ENCODE data around the gene EFCAB14. TPM values are rescaled to one million over a fixed set of nuclear protein-coding genes. Genes with fewer than 3 reads are reported as not detected.

EFCAB14 gene
- total and polyA plus RNA-seq, 9 of the 15 experiments (the other 6 are each of a cell fraction or from before 2014, with no cell fraction given), result 7.3 to 49.0 (median 37.3) TPM

DNA sequence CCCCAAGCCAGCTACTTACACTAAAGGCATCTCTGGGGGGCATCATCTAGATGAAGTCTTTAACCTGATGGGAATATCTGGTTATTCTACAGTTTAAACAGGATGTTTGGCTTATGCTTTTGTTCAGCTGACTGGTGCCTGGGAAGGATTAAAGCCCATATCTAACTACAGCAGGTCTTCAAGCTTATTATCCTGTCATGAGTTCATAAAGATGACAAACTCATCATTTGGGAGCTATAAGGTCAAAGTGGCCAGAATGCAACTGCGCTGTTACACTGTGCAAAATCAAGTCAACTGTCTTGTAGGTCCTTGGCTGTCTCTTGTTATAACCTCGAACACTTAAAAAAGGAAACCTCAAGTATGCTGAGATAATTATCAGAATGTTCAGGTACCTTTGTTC, 83.7 kb downstream of the EFCAB14 start (continued):
- TF ChIP-seq KLF6 (CRISPR knock-in tag; IDR thresholded peaks at IDR 0.05; ENCODE audit: borderline replicate concordance) (no peak), PHF21A (IDR thresholded peaks at IDR 0.05; ENCODE audit: borderline replicate concordance, low read depth) (no peak), CBFB (CRISPR knock-in tag; IDR thresholded peaks at IDR 0.05) (no peak), CTBP1 (IDR thresholded peaks at IDR 0.05; ENCODE audit: borderline replicate concordance) (no peak)
- TF ChIP-seq, protein P1, sequence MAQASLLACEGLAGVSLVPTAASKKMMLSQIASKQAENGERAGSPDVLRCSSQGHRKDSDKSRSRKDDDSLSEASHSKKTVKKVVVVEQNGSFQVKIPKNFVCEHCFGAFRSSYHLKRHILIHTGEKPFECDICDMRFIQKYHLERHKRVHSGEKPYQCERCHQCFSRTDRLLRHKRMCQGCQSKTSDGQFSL (CRISPR knock-in tag; IDR thresholded peaks at IDR 0.05), result no peak
- TF ChIP-seq, protein P1 (tag; IDR thresholded peaks at IDR 0.05), result no peak

DNA sequence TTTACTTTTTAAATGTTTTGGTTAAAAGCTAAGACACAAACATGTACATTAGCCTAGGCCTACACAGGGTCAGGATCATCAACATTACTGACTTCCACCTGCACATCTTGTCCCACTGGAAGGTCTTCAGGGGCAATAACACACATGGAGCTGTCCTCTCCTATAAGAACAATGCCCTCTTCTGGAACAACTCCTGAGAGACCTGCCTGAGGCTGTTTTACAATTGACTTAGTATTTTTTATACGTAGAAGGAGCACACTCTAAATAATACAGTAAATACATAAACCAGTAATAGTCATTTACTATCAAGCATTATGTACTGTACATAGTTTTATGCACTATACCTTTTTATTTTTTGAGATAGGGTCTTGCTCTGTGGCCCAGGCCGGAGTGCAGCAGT, 88.2 kb downstream of the EFCAB14 start:
- no TSS peak for BruUV-seq (replicated peaks)
- Histone ChIP-seq H3K4me1 (replicated peaks in 1 of 2; ENCODE audit: control insufficient read depth in 2 of 2, insufficient read depth in 2 of 2, low read length in 2 of 2) (peaks cover 0 to 6% of the 10 kb centered on the region in 2 experiments; a peak in 2 of 5 replicates), H3K4me2 (ENCODE audit: insufficient read depth, low read length) (no peak overlapping the region), H3K9me1 (ENCODE audit: control insufficient read depth, insufficient read depth, low read length) (no peaks in the 10 kb centered on the region), H3K27me3 (ENCODE audit: control insufficient read depth in 2 of 2, insufficient read depth in 2 of 2, low read length in 2 of 2) (no peaks in the 10 kb centered on the region), H3K4me3 (no peak overlapping the region), H4K20me1 (replicated peaks; ENCODE audit: control insufficient read depth, insufficient read depth, low read length) (no peaks in the 10 kb centered on the region), H3K9ac (ENCODE audit: insufficient read depth in 1 of 2, low read depth in 2 of 2, low read length in 2 of 2) (no peak overlapping the region), H3K79me2 (ENCODE audit: control insufficient read depth, insufficient read depth, low read length) (no peaks in the 10 kb centered on the region), H3K36me3 (ENCODE audit: control insufficient read depth, insufficient read depth, low read length) (peaks cover 17% of the 10 kb centered on the region), H3K9me3 (replicated peaks; ENCODE audit: control insufficient read depth, insufficient read depth, low read depth, low read length) (no peaks in the 10 kb centered on the region), H3K27ac (ENCODE audit: extremely low read depth, low read depth, low read length) (no peak overlapping the region), H2AFZ (ENCODE audit: low read depth, low read length) (no peak overlapping the region)
- 64% methylated on average over 2 of the region's 2 CpGs for WGBS (ENCODE audit: insufficient coverage, low coverage, missing lambda C conversion rate)
- POLR2A ChIA-PET, result interaction anchor here (1.0 kb wide), 1 partner anchor 11 kb away, joined by 3 read pairs; no protein-coding TSS in a partner anchor
- intact Hi-C loops (cut with micrococcal nuclease) (no loop called here), in situ Hi-C loops (cut with MboI) (no loop called here)
- CTCF ChIA-PET (ENCODE audit: low intra/inter-chr PET ratio), result no interaction called here
- TF ChIP-seq RAD51 (IDR thresholded peaks at IDR 0.05; ENCODE audit: borderline replicate concordance, low read depth) (no peak), RAD21 (CRISPR knock-in tag; conservative IDR thresholded peaks at IDR 0.05 in 1 of 2, IDR thresholded peaks at IDR 0.05 in 1 of 2) (0 out of 4 replicates have a peak, but pooled peaks of 1 of the 2 experiments have one; percentile 5)
- TF ChIP-seq, protein P2, sequence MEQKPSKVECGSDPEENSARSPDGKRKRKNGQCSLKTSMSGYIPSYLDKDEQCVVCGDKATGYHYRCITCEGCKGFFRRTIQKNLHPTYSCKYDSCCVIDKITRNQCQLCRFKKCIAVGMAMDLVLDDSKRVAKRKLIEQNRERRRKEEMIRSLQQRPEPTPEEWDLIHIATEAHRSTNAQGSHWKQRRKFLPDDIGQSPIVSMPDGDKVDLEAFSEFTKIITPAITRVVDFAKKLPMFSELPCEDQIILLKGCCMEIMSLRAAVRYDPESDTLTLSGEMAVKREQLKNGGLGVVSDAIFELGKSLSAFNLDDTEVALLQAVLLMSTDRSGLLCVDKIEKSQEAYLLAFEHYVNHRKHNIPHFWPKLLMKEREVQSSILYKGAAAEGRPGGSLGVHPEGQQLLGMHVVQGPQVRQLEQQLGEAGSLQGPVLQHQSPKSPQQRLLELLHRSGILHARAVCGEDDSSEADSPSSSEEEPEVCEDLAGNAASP (IDR thresholded peaks at IDR 0.05), result no peak
- DNase-seq (ENCODE audit: extremely low read depth in 1 of 4, low spot score in 3 of 4) (no peak), FAIRE-seq (no peak), ATAC-seq (no peak)

Other genes starting within 250 kb of the EFCAB14 start
Only the 7 nearest of the 8 such genes appear.
- not detected in 2 replicates for gene KNCN, start 167.5 kb downstream of the EFCAB14 start, total RNA-seq (2014; rRNA removed)
- gene KNCN, start 167.5 kb downstream of the EFCAB14 start, total RNA-seq (2014; rRNA removed; fragmentation: Illumina TruSeq; extraction: Trizol), result not detected in 2 replicates
- not detected in 2 replicates for gene KNCN, start 167.5 kb downstream of the EFCAB14 start, total RNA-seq (2015; rRNA removed; fragmentation: Illumina TruSeq; extraction: Trizol)
- gene KNCN, start 167.5 kb downstream of the EFCAB14 start, total RNA-seq (2021), result not detected in 2 replicates
- not detected in 2 replicates for gene KNCN, start 167.5 kb downstream of the EFCAB14 start, polyA plus RNA-seq (2011; rRNA removed)
- not detected in 2 replicates for gene KNCN, start 167.5 kb downstream of the EFCAB14 start, polyA plus RNA-seq (2014; fragmentation: Illumina TruSeq; extraction: Trizol)
- not detected for gene KNCN, start 167.5 kb downstream of the EFCAB14 start, polyA plus RNA-seq (2014; fragmentation: Nextera tagmentation; extraction: Ambion mirVana)
- gene KNCN, start 167.5 kb downstream of the EFCAB14 start, polyA plus RNA-seq (2014; rRNA removed), result not detected in 2 replicates
- gene MKNK1, start 114.8 kb downstream of the EFCAB14 start, total RNA-seq (2014; rRNA removed), result 27.7 and 33.3 TPM in 2 replicates
- 43.7 and 49.4 TPM in 2 replicates for gene MKNK1, start 114.8 kb downstream of the EFCAB14 start, total RNA-seq (2014; rRNA removed; fragmentation: Illumina TruSeq; extraction: Trizol)
- gene MKNK1, start 114.8 kb downstream of the EFCAB14 start, total RNA-seq (2015; rRNA removed; fragmentation: Illumina TruSeq; extraction: Trizol), result 33.7 and 42.9 TPM in 2 replicates
- gene MKNK1, start 114.8 kb downstream of the EFCAB14 start, total RNA-seq (2021), result 36.5 and 41.7 TPM in 2 replicates
- gene MKNK1, start 114.8 kb downstream of the EFCAB14 start, polyA plus RNA-seq (2011; rRNA removed), result 45.0 and 45.8 TPM in 2 replicates
- gene MKNK1, start 114.8 kb downstream of the EFCAB14 start, polyA plus RNA-seq (2014; fragmentation: Illumina TruSeq; extraction: Trizol), result 40.4 and 42.1 TPM in 2 replicates
- gene MKNK1, start 114.8 kb downstream of the EFCAB14 start, polyA plus RNA-seq (2014; fragmentation: Nextera tagmentation; extraction: Ambion mirVana), result 10 to 100 TPM; 44.7 to 46.0 TPM
- gene MKNK1, start 114.8 kb downstream of the EFCAB14 start, polyA plus RNA-seq (2014; rRNA removed), result 50.8 and 51.3 TPM in 2 replicates
- gene MOB3C, start 102.3 kb downstream of the EFCAB14 start, total RNA-seq (2014; rRNA removed), result 3.6 and 3.7 TPM in 2 replicates
- 3.5 and 3.9 TPM in 2 replicates for gene MOB3C, start 102.3 kb downstream of the EFCAB14 start, total RNA-seq (2014; rRNA removed; fragmentation: Illumina TruSeq; extraction: Trizol)
- gene MOB3C, start 102.3 kb downstream of the EFCAB14 start, total RNA-seq (2015; rRNA removed; fragmentation: Illumina TruSeq; extraction: Trizol), result 3.5 and 3.6 TPM in 2 replicates
- gene MOB3C, start 102.3 kb downstream of the EFCAB14 start, total RNA-seq (2021), result 5.1 and 5.2 TPM in 2 replicates
- gene MOB3C, start 102.3 kb downstream of the EFCAB14 start, polyA plus RNA-seq (2011; rRNA removed), result 6.2 and 7.5 TPM in 2 replicates
- gene MOB3C, start 102.3 kb downstream of the EFCAB14 start, polyA plus RNA-seq (2014; fragmentation: Illumina TruSeq; extraction: Trizol), result 4.4 and 4.9 TPM in 2 replicates
- gene MOB3C, start 102.3 kb downstream of the EFCAB14 start, polyA plus RNA-seq (2014; fragmentation: Nextera tagmentation; extraction: Ambion mirVana), result 1 to 10 TPM; 1.0 to 1.1 TPM
- gene MOB3C, start 102.3 kb downstream of the EFCAB14 start, polyA plus RNA-seq (2014; rRNA removed), result 3.4 and 4.1 TPM in 2 replicates
- 23.4 and 26.5 TPM in 2 replicates for gene ATPAF1, start 50.8 kb downstream of the EFCAB14 start, total RNA-seq (2014; rRNA removed)
- gene ATPAF1, start 50.8 kb downstream of the EFCAB14 start, total RNA-seq (2014; rRNA removed; fragmentation: Illumina TruSeq; extraction: Trizol), result 27.4 and 33.7 TPM in 2 replicates
- gene ATPAF1, start 50.8 kb downstream of the EFCAB14 start, total RNA-seq (2015; rRNA removed; fragmentation: Illumina TruSeq; extraction: Trizol), result 27.0 and 28.4 TPM in 2 replicates
- gene ATPAF1, start 50.8 kb downstream of the EFCAB14 start, total RNA-seq (2021), result 24.2 and 27.3 TPM in 2 replicates
- 50.1 and 56.2 TPM in 2 replicates for gene ATPAF1, start 50.8 kb downstream of the EFCAB14 start, polyA plus RNA-seq (2011; rRNA removed)
- 37.9 and 44.9 TPM in 2 replicates for gene ATPAF1, start 50.8 kb downstream of the EFCAB14 start, polyA plus RNA-seq (2014; fragmentation: Illumina TruSeq; extraction: Trizol)
- gene ATPAF1, start 50.8 kb downstream of the EFCAB14 start, polyA plus RNA-seq (2014; fragmentation: Nextera tagmentation; extraction: Ambion mirVana), result 1 to 10 TPM; 6.3 to 9.2 TPM
- 35.6 and 36.8 TPM in 2 replicates for gene ATPAF1, start 50.8 kb downstream of the EFCAB14 start, polyA plus RNA-seq (2014; rRNA removed)
- gene TEX38, start 47.3 kb downstream of the EFCAB14 start, total RNA-seq (2014; rRNA removed), result not detected in 2 replicates
- gene TEX38, start 47.3 kb downstream of the EFCAB14 start, total RNA-seq (2014; rRNA removed; fragmentation: Illumina TruSeq; extraction: Trizol), result not detected in 2 replicates
- not detected in 2 replicates for gene TEX38, start 47.3 kb downstream of the EFCAB14 start, total RNA-seq (2015; rRNA removed; fragmentation: Illumina TruSeq; extraction: Trizol)
- gene TEX38, start 47.3 kb downstream of the EFCAB14 start, total RNA-seq (2021), result not detected in 2 replicates
- not detected in 2 replicates for gene TEX38, start 47.3 kb downstream of the EFCAB14 start, polyA plus RNA-seq (2011; rRNA removed)
- gene TEX38, start 47.3 kb downstream of the EFCAB14 start, polyA plus RNA-seq (2014; fragmentation: Illumina TruSeq; extraction: Trizol), result not detected in 2 replicates
- not detected for gene TEX38, start 47.3 kb downstream of the EFCAB14 start, polyA plus RNA-seq (2014; fragmentation: Nextera tagmentation; extraction: Ambion mirVana)
- gene TEX38, start 47.3 kb downstream of the EFCAB14 start, polyA plus RNA-seq (2014; rRNA removed), result not detected in 2 replicates
- gene CYP4B1, start 79.9 kb upstream of the EFCAB14 start, total RNA-seq (2014; rRNA removed), result not detected in 2 replicates
- not detected in 2 replicates for gene CYP4B1, start 79.9 kb upstream of the EFCAB14 start, total RNA-seq (2014; rRNA removed; fragmentation: Illumina TruSeq; extraction: Trizol)
- gene CYP4B1, start 79.9 kb upstream of the EFCAB14 start, total RNA-seq (2015; rRNA removed; fragmentation: Illumina TruSeq; extraction: Trizol), result not detected in 2 replicates
- gene CYP4B1, start 79.9 kb upstream of the EFCAB14 start, total RNA-seq (2021), result 0.56 and 0.69 TPM in 2 replicates
- gene CYP4B1, start 79.9 kb upstream of the EFCAB14 start, polyA plus RNA-seq (2011; rRNA removed), result not detected in 2 replicates
- gene CYP4B1, start 79.9 kb upstream of the EFCAB14 start, polyA plus RNA-seq (2014; fragmentation: Illumina TruSeq; extraction: Trizol), result not detected in 2 replicates
- not detected for gene CYP4B1, start 79.9 kb upstream of the EFCAB14 start, polyA plus RNA-seq (2014; fragmentation: Nextera tagmentation; extraction: Ambion mirVana)
- gene CYP4B1, start 79.9 kb upstream of the EFCAB14 start, polyA plus RNA-seq (2014; rRNA removed), result not detected in 2 replicates
- gene CYP4A11, start 222.4 kb upstream of the EFCAB14 start, total RNA-seq (2014; rRNA removed), result not detected in 2 replicates
- gene CYP4A11, start 222.4 kb upstream of the EFCAB14 start, total RNA-seq (2014; rRNA removed; fragmentation: Illumina TruSeq; extraction: Trizol), result not detected in 2 replicates
- not detected in 2 replicates for gene CYP4A11, start 222.4 kb upstream of the EFCAB14 start, total RNA-seq (2015; rRNA removed; fragmentation: Illumina TruSeq; extraction: Trizol)
- 0.42 TPM in 1 of 2 replicates, not detected in the other for gene CYP4A11, start 222.4 kb upstream of the EFCAB14 start, total RNA-seq (2021)
- not detected in 2 replicates for gene CYP4A11, start 222.4 kb upstream of the EFCAB14 start, polyA plus RNA-seq (2011; rRNA removed)
- not detected in 2 replicates for gene CYP4A11, start 222.4 kb upstream of the EFCAB14 start, polyA plus RNA-seq (2014; fragmentation: Illumina TruSeq; extraction: Trizol)
- not detected for gene CYP4A11, start 222.4 kb upstream of the EFCAB14 start, polyA plus RNA-seq (2014; fragmentation: Nextera tagmentation; extraction: Ambion mirVana)
- not detected in 2 replicates for gene CYP4A11, start 222.4 kb upstream of the EFCAB14 start, polyA plus RNA-seq (2014; rRNA removed)

All from K562 (cell line).